NCI-H187 treated with DMSO at 0.1 percent for 48 hours (cell line): Measurements from ENCODE around the gene ZC3H18.

Source experiments
- DNase-seq: peaks from one replicate; lab custom pipeline; 2025; lab: John Stamatoyannopoulos, UW

Gene ZC3H18

GRCh38 chr16:88549671-88550245 is 20.4 kb upstream of the ZC3H18 start:
- DNase-seq = no peak

- DNase-seq = no peak
Observed at GRCh38 chr16:88550246-88550661, 19.9 kb upstream of the ZC3H18 start.

- no peak for DNase-seq
Observed at GRCh38 chr16:88552166-88552565, 18.0 kb upstream of the ZC3H18 start.

- DNase-seq = no peak
Observed at GRCh38 chr16:88552815-88553214, 17.4 kb upstream of the ZC3H18 start.

DNA sequence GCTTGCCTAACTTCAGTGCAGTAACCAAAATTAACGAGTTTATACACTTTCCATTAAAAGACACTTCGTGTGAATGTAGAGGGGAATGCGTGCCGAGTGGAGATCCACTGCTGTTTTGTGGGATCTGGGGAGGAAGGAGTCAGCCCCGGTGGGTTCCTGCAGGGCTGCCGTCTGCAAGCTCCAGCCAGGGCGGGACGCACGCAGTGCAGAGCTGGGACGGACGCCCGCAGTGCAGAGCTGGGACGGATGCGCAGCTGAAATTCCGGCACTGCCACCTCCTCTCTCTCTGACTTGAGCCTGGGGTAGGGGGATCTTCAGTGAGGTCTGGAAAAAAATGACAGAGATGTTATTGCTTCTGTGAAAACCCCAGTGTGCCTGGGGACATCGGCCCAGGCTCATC is 16.5 kb upstream of the ZC3H18 start:
- no peak for DNase-seq

DNA sequence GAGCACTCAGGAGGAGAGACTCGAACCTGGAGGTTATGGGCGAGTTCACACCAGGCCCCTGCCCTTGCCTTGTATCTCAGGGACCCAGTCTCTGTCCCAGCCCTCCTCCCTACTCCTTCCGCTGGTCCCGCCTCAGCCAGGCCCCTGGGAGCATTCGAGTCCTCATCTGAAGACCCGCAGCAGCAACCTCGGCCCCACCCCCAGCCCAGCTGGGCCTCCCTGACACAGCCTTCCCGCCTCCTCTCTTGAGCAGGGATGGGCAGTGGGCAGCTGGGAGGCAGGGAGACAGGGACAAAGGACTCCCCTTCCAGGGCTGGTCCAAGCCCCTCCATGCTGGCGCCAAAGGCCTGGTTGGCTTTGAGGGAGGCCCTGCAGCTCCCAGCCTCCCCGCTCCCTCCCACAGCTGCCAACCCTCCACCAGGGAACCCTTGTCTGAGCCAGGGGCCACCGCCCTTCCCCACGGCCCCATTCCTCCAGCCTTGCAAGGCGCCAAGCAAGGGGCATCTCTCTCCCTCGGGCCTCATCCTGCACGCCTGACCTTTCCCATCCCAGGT is 15.4 kb upstream of the ZC3H18 start:
- no peak for DNase-seq

- no peak for DNase-seq
Observed at GRCh38 chr16:88556294-88556988, 13.8 kb upstream of the ZC3H18 start.

GRCh38 chr16:88558457-88559442 is 11.5 kb upstream of the ZC3H18 start:
- DNase-seq = no peak

GRCh38 chr16:88560714-88561484 is 9.3 kb upstream of the ZC3H18 start:
- no peak for DNase-seq

DNA sequence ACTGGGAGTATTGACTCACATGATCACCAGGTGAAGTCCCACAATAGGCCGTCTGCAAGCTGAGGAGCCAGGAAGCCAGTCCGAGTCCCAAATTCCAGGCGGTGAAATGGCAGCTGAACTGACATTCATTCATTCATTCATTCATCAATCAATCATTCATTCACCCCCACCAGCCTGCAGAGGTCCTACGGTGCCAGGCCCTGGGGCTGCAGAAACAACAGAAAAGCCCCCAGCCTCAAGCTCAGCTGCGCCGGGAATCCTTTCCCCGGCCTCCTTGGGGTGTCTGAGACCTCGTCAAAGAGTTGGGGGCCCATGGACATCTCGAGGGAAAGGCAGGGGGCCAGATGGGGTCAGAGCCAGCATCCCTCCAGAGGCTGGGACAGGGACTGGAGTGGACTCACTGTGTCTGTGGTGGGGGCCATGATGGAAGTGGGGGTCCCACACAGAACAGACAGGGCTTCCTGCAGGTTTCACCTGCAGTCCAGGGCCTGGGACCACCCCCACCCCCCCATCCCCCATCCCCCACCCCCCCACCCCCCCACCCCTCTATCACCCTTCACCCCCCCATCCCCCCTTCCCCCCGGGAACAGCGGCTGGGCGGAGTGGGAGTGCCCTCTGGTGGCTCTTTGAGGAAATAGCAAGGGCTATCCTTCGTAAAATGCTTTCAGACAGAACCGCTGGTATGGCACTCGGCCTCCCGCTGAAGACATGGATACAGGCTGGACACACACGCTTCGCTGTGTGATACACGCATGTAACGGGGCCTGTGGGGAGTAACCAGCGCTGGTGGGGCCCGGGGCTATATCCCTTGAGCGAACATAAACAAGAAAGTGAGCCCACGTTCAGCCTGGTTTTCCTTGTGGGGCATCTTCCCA is 8.5 kb upstream of the ZC3H18 start:
- DNase-seq = no peak

DNA sequence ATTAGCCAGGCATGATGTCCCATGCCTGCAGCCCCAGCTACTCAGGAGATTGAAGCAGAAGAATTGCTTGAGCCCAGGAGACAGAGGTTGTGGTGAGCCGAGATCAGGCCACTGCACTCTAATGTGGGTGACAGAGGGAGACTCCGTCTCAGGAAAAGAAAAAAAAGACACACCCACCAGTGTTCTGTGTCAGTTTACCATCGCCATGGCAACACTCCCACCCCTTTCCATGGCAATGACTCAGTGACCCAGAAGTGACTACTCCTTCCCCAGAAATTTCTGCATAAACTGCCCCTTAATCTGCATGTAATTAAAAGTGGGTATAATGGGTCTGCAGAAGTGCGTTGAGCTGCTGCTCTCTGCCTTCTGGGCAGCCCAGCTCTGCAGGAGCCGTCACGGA is 4.0 kb upstream of the ZC3H18 start:
- no peak for DNase-seq

DNA sequence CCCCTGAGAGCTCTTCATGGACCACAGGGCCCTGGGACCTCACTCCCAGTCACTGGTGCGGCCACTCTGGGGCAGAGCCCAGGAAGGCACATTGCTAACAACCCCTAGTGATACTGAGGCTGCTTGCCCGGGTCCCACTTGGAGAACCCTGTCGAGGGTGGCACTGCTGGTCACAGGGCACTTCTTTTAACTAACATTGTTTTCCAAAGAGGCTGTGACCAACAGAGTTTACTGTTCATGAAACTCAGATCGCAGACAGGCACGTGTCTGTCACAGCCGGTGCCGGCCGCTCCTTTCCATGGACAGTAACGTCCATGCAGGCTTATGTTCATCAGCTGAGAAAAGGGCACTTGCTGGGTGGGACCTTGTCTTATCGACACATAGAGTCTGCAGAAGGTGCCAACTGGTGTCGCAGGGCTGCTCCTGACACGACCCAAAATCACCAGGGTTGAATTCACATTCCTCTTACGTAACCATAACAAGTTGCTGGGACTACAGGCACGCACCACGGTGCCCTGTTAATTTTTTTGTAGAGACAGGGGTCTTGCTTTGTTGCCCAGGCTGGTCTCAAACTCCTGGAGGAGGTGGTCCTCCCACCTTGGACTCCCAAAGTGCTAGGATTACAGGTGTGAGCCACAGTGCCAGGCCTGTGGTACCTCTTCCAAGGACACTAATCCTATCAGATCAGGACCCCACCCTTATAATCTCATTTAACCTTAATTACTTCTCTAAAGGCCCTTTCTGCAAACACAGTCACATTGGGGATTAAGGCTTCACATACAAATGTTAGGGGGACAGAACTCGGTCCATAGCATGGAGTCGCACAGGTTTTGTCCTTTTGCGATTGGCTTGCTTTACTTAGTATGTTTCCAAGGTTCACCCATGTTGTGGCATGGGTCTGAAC is 1.2 kb upstream of the ZC3H18 start:
- no peak for DNase-seq

DNA sequence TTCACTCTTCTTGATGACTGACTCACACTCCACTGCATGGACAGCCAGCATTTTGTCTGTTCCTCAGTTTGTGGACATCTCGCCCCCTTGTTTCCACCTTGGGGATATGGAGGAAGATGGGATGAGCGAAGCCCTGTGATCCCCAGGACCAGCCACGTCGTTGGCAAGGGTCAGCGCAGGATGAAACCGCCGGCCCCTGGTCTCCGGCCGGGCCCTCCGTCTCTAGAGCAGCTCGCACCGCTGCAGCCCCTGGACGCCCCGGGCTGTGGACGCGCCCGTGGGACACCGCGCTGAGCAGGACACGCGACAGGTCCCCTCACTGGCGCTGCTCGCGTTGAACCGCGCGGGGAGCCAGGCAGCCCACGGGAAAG is 604 bp upstream of the ZC3H18 start:
- DNase-seq = no peak

DNA sequence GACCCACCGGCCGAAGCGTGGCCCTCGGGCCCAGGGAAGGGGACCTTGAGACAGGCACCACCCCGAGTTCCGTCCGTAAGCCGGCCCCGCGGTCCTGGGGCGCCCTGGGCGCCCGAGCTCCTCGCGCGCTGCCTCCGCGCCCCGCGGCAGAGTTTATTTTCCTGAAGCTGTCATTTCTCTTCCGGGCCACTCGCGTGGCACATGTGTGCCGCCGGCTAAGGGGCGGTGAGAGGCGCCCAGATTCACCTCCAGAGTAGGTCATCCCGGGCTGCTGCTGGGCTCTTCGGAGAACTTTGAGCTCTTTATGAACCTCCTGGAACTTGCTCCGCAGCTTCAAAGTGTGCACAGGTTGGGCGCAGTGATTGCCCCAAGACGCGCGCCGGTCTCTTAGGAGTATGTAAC is 489 bp downstream of the ZC3H18 start:
- no peak for DNase-seq

GRCh38 chr16:88575251-88575650 is 5.0 kb downstream of the ZC3H18 start:
- no peak for DNase-seq

DNA sequence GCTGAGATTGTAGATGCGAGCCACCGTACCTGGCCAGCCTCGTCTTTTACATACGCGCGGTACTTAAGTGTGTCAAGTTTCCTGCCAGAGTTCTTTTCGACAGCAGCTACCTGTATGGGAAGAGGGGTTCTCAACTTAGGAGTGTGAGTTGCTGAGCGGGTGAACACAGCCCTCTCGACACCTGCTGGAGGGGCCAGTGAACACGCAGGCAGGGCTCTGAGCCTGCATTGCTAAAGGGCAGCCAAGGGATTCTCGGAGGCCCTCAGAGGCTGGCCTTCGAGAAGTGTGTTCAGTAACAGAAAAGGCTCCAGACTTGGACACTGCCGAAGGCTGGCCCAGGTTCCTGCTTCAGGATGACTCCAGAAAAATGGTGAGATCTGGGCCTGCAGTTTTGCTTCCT is 6.1 kb downstream of the ZC3H18 start:
- DNase-seq = no peak

GRCh38 chr16:88577166-88577565 is 7.0 kb downstream of the ZC3H18 start:
- no peak for DNase-seq

GRCh38 chr16:88578446-88579313 is 8.5 kb downstream of the ZC3H18 start:
- DNase-seq = no peak

GRCh38 chr16:88580371-88580770 is 10.2 kb downstream of the ZC3H18 start:
- DNase-seq = no peak
